HG03175 (cell line): ENCODE results near the gene RITA1.

Experiments
- ATAC-seq: cut with Tn5 transposase; IDR thresholded peaks from one replicate; pipeline ENCODE4 v1.9.1; 2021; ENCODE audit warnings: mild to moderate bottlenecking, moderate library complexity; ENCODE audit not compliant: unreplicated experiment

Gene RITA1

DNA sequence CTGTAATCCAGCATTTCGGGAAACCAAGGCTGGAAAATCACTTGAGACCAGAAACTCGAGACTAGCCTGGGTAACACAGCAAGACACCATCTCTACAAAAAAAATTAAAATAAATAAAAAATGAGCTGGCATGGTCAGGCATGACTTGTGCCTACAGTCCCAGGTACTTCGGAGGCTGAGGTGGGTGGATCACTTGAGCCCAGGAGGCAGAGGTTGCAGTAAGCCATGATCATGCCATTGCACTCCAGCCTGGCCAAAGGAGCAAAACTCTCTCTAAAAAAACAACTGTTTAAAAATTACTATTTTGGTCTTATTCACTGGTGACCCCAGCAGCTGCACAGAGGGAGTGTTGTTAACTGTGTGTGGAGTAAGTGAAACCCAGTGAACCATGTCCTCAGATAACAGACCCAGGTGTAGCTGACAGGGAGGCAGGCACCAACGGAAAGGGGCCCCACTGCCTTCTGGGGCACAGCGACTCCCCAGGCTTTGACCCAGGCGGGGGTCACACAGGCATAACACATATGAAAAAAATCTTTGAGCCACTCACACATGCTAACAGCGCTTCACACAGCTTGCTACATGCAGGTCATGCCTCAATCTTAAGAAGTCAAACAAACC, 12.3 kb upstream of the RITA1 start:
- ATAC-seq = no peak

DNA sequence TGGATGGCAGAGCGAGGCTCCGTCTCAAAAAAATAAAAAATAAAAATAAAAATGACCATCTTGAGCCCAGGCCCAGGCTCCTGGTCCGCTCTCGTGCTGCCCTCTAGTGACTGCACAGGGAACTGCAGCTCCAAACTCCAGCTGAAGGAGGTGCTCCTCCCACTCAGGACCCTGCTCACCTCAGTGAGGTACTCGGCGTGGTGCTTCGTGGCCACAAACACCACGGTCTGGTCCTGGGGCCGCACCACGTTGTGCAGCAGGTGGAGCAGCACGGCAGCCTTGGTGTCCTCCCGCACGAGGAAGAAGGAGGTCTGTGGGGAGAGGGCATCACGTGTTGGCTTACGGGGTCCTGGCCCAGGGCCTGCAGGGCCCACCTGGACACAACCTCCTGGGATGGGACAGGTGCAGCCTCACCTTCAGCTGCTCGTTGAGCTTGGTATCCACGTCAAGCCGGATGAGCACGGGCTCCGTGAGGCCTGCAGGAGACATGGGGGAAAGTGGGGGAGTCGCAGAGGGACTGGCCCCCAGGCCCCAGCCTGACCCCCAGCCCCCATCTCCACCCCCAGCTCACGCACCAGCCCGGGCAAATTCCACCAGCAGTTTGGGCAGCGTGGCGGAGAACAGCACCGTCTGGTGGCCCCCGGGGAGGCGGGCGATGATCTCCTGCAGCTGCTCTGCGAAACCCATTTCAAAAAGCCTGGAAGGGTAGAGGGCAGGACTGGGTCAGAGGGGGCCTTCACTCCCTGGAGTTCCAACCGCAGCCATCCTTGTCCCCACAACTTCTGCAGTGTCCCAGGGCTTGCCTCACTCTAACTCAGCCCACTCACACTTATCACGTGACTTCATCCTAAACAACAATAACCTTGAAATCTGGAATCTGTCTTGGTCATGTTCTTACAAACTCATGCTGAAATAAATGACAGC, 10.8 kb upstream of the RITA1 start:
- ATAC-seq = no peak

DNA sequence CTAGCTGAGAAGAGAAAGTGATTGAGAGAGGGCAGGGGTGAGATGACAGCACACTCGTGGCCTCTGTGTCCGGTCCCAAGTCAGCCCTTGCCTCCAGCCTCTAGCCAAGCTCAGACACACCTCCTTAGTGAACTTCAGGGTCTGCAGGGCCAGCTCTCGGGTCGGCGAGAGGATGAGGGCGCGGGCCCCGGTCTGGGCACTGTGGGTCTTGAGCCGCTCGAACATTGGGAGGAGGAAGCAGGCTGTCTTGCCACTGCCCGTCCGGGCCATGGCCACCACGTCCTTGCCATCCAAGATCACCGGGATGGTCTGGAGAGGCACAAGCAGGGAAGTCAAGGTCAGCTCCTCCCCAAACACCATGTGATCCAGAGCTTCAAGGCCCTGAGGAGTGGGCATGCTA, 6.5 kb upstream of the RITA1 start:
- ATAC-seq = no peak

DNA sequence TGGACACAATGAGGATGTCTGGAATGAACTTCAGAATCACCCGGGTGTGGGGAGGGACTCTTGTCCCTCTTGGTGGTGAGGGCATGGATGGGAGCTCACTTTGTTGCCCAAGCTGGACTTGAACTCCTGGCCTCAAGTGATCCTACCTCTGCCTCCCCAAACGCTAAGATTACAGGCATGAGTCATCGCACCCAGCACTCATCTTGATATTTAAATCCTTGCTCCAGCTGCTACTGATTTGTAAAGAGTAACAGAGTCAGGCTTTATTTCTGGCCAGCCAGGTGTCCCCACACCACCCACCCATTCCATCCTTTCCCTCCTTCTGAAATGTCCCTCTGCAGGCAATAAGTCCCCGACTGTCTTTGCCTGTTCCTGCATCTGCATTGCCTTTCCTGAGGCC, 5.2 kb upstream of the RITA1 start:
- no peak for ATAC-seq

DNA sequence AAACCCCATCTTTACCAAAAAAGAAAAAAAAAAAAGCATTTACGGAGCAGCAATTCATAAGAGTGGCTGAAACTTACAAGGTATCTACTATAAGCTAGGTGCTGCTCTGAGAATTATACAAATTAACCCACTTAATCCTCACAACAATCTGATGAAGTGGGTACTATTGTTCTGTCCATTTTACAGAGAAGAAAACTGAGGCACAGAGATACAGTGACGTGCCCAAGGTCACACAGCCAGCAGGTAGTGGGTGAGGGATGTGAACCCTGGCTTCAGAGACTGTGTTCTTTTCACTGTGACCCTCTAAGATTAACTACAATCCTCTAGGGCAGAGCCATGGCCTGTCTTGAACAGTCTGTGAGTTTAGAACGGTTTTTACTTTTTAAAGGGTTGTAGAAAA, 3.5 kb upstream of the RITA1 start:
- ATAC-seq = no peak

DNA sequence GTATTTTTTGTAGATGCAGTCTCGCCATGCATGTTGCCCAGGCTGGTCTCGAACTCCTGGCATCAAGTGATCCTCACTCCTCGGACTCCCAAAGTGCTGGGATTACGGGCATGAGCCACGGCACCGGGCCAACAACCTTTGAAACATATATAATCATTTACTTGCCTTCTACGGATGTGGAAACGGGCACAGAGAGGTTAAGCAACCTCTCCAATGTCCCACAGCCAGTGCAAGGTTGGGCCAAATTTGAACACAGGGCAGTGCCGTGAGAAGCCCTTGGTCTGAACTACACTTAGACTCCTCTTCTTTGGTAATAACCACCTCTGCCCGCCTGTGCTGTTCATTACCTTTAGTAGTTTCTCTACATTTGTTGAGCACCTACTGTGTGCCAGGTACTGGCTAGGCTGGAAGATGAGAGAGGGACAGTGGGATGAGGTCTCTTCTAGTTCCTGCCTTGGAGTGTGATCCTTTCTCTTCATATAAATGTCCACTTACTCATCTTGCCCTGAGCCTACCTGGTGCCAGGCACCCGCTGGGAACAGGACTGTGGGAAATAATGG, 2.4 kb upstream of the RITA1 start:
- no peak for ATAC-seq

DNA sequence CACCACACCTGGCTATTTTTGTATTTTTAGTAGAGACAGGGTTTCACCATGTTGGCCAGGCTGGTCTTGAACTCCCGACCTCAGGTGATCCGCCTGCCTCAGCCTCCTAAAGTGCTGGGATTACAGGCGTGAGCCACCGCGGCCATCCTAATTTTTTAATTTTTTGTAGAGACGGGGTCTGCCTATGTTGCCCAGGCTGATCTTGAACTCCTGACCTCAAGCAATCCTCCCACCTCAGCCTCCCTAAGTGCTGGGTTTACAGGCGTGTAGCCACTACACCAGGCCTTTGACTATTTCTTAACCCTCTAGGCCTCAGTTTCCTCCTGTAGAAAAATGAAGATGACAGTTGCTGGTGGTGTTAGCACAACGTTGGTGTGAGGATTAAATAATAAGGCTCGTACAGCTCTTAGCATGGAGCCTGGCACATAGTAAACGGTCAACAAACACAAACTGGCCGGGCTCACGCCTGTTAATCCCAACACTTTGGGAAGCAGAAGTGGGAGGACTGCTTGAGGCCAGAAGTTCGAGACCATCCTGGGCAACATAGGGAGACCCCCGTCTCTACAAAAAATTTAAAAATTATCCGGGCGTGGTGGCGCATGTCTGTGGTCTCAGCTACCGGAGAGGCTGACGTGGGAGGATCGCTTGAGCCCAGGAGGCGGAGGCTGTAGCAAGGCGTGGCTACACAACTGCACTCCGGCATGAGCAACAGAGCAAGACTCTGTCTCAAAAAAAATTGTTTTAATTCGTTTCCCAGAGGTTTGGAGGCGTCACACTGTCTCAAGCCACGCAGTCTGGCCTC, 1.2 kb upstream of the RITA1 start:
- ATAC-seq = peak; percentile 52

DNA sequence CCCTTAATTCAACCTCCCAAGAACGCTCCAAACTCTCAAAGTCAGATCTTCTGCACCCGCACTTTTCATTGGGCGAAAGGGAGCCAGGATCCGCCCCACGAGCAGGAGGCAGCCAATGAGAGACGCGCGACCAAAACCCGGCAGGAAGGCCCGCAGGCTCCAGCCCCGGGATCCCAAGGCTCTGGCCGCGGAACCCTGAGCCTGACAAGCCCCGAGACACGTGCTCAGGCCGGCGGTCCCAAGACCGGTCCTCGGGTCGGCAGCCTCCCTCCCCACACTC, 681 bp upstream of the RITA1 start:
- ATAC-seq = peak; percentile 82

DNA sequence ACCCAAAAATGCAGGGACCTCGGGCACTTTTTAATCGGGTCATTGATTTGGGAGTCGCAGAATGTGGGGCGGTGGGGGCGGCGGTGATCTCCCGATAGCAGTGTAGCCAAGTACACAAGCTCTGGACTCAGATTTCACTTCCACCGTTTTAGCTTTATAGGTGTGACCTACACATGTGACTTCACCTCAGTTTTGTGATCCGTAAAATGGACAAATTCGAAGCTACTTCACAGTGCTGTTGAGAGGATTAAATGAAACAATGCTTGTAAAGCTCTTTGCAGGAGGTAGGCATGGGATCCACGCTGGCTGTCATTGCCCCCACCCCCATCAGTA, 478 bp downstream of the RITA1 start:
- ATAC-seq = no peak

DNA sequence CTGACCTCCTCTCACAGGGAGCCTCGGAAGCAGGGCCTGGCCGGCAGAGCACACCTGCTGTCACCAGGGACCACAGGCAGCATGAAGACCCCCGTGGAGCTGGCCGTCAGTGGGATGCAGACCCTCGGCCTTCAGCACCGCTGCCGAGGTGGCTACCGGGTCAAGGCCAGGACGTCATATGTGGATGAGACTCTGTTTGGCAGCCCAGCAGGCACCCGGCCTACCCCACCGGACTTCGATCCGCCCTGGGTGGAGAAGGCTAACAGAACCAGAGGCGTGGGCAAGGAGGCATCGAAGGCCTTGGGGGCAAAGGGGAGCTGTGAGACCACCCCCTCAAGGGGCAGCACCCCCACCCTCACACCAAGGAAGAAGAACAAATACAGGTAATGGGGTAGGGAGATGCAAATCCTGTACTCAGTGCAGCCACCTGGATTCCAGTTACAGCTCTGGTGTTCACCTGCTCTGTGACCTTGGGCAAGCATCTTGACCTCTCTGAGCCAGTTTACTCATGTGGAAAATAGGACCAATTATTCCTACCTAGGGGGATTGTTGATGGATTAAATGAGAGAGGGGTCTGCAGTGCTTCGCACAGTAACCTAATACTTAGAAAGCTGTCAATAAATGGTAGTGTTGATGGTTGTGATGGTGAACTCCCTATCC, 1.3 kb downstream of the RITA1 start:
- ATAC-seq = no peak

DNA sequence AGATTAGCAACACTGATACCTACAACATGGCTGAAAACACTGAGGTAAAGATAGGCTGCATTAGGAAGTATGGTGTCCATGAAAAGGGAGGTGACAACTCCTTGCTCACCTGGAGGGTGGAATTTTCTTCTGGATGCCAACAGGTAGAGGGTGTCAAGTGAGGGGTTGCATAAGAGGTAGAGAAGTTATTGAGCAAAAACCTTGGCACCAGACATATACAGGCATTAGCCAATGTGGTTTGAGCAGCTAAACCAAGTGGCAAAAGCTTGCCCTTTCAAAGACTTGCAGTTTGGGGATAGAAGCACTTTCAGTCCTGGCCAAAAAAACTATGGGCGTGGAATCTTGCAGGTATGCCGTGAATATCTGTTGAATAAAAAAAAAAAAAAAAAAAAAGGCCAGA, 3.8 kb downstream of the RITA1 start:
- ATAC-seq = no peak

DNA sequence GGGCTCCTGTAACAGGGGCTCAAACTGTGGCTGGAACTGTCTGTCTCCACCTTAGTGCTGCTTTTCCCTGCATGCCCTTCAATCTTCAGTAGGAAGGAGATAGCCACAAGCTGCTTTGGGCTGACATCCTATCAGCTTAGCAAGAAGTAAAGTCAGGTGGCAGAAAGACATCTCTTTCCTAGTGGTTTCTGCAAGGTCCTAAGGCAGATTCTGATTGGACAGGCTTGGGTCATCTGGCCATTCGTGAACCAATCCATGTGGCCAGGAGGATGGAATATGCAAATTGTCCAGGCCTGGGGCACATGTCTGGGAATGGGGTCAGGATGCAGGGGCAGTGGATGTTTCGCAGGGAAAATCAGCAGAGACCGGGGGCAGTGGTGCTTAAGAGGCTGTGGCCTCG, 5.2 kb downstream of the RITA1 start:
- no peak for ATAC-seq

DNA sequence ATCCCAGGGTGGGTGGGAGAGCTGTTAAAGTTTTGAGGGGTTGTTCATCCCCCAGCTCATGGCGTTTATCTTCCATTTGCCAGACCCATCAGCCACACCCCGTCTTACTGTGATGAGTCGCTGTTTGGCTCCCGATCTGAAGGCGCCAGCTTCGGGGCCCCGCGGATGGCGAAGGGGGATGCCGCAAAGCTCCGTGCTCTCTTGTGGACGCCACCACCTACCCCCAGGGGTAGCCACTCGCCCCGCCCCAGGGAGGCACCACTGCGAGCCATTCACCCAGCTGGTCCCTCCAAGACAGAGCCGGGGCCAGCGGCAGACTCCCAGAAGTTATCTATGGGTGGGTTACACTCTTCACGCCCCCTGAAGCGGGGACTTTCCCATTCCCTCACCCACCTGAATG, 5.7 kb downstream of the RITA1 start:
- ATAC-seq = no peak

DNA sequence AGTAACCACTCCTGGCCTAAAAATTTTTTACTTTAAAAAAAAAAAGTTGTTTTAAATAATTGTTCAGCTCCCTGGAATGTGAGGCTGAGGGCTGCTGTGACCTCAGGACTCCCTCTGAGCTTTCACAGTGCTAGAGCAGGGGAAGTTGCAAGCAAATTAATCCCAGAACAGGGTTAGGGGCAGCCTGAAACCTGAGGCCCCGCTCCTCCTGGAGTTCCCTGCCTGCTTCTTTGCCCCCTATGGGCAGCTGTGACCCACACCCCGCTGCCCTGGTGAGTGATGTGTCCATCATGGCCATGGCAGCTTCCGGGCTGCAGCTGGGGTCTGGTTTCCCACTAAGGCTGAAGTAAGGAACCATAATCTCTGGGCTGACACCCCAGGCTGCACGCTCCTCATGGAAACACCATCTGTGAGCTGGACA, 9.5 kb downstream of the RITA1 start:
- ATAC-seq = no peak

DNA sequence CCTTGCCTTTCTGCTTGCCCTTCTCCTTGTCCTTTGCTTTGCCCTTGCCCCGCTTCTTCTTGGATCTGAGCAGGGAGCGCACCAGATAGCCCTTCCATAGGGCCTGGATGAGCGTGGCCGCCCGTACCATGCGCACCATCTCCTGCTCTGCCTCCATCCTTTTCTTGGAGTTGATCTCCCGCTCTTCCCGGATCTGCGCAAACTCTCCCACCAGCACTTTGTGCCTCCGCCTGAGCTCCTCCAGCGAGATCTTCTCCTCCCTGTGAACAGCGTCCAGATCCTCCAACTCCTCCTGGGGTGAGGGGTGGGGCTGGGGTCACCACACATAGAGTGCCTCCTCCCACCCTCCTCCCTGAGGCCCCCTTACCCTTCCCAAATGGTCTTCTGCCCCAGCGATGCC, 10.1 kb downstream of the RITA1 start:
- no peak for ATAC-seq

DNA sequence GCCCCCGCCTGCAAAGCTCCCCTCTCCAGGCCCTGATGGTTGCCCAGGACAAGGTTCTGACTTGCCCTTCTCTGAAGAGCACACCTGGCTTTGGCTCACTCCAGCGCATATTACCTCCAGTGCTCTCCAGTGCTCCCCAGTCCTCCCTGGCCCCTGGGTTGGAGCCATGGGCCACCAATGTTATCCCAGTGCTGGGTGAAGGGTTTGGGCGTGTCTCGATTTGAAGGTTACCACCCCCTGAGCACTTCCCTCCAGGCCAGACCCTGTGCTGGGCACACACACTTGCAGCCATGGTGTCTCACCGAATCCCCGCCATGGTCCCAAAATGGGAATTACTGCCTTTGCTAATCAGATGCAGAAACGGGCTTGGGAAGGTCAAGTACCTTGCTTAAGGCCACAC, 11.1 kb downstream of the RITA1 start:
- no peak for ATAC-seq

DNA sequence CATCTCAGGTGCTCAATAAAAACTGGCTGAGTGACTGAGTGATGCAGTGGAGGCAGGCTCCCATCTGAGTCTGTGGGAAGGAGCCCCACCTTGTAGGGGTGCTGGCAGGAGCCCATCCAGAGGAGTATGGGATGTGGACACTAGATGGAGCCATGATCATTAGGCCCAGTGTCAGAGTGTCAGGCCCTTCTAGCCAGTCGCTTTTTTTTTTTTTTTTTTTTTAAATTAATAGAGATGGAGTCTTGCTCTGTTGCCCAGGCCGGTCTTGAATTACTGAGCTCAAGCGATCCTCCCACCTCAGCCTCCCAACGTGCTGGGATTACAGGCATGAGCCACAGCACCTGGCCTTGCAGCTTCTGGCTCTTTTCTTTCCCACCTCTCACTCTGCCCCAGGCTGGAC, 11.5 kb downstream of the RITA1 start:
- ATAC-seq = peak; percentile 84

DNA sequence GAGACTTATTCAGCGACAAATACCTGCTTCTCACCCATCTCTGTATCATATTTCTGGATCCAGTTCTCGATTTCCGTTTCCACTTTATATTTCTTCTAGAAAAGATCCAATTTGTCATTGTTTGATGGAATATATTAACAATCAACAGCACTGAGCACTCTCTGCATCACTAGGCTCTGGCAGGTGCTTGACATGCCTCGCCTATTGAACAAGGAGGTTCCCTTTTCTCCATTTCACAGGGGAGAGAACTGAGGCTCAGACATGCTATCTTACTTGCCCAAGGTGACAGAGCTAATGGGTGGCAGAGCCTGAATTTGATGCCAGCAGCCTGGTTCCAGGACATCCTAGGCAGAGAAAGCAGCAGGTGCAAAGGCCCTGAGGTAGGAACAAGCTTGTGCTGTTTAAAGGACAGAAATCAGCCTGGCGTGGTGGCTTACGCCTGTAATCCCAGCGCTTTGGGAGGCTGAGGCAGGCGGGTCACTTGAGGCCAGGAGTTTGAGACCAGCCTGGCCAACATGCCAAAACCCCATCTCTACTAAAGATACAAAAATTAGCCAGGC, 12.1 kb downstream of the RITA1 start:
- ATAC-seq = no peak

DNA sequence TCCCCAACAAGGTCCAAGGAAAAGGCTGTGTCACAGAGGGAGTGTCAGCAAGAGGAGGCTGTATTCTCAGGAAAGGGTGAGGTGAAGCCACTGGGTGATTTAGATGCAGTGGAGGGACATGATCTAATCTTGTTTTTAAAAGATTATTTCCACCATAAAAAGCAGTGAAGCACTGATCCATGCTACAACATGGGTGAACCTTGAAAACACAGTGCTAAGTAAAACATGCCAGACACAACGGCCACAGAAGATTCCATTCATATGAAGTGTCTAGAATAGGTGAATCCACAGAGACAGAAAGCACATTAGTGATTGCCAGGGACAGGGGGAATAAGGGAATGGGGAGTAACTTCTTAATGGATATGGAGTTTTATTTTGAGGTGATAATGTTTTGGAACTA, 12.8 kb downstream of the RITA1 start:
- ATAC-seq = no peak

DNA sequence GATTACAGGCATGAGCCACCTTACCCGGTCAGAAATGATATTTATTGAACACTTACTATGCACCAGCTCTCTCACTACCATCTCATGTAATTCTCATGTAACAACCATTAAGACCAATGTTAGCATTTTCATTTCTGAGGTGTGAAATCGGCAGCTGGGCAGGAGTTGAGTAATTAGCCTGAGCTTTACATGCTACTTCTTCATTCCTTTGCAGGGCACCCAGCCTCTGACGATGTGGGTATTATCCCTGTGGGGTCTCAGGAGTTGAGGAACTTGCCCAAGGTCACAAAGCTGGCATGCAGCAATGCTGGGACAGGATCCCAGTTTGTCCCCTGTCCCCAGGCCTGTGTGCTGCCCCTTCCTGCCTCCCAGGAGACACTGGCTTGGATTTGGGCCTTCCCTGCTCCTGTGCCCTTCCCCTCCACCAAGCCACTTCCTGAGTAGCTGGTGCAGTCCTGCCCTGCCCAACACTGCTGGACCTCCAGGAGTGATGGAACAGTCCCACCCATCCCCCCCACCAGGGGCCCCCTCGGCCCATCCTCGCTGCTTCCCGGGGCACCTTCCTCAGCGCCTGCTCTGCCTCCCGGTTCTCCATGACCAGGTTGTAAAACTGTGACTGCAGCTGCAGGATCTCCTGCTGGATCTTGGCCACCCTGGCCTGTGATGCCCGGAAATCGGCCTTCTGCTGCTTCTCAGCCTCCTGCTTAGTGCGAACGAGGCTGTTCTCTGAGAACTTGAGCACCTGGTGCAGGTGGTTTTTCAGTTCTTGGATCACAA, 14.7 kb downstream of the RITA1 start:
- ATAC-seq = no peak
